Endothelial cell of umbilical vein (primary cell): ENCODE measurements around the gene TOB2. TPM values are rescaled to one million over a fixed set of nuclear protein-coding genes. Genes with fewer than 3 reads are reported as not detected.

Experiments
- BruUV-seq: library from RNA; stranded (reverse); fragments of 400-500 nt; replicated peaks from 2 replicates; lab custom pipeline; 2021; lab: Mats Ljungman, UMichigan
- CTCF ChIA-PET: fragments of 300-600, 350-600 bp; sonication (Branson Sonifier 250); formaldehyde crosslinking; loops from one replicate; lab custom pipeline; 2021; ENCODE audit warnings: antibody characterized with exemption, inconsistent platforms; lab: Charles Lee
- POLR2A ChIA-PET: fragments of 300-600, 350-600 bp; sonication (Branson Sonifier 250); formaldehyde crosslinking; loops from one replicate; lab custom pipeline; 2021; ENCODE audit warnings: antibody characterized with exemption, inconsistent platforms; lab: Charles Lee
- DNase-seq: peaks from one replicate; pipeline ENCODE4 v3.0.0-alpha.2; 2011; ENCODE audit warnings: low read depth, low spot score
- FAIRE-seq: peaks from 2 replicates; lab custom pipeline; 2011; peaks lifted over from hg19 to GRCh38; lab: Jason Lieb, UNC
- H2AFZ ChIP-seq: 2 replicates; pipeline ENCODE4 v1.6.0; 2012; ENCODE audit warnings: low read depth, low read length, control low read depth, inconsistent platforms
- H3K27ac ChIP-seq: 2 replicates; pipeline ENCODE4 v1.5.1; 2011; ENCODE audit warnings: low read depth, mild to moderate bottlenecking, control low read depth, low read length, moderate library complexity; ENCODE audit not compliant: insufficient read depth
- H3K27me3 ChIP-seq, 2 experiments: 2 replicates each; pipeline versions ENCODE4 v1.6.0 to v1.6.1; 2011; ENCODE audit warnings: low read length in 2 of 2, mixed read lengths in 1 of 2; ENCODE audit not compliant: control insufficient read depth in 2 of 2, insufficient read depth in 2 of 2
- H3K36me3 ChIP-seq, 2 experiments: 2 replicates in 1 of 2; 3 replicates in 1 of 2; pipeline ENCODE4 v1.5.1; 2011; ENCODE audit warnings: low read length in 2 of 2, mild to moderate bottlenecking in 1 of 2, moderate library complexity in 1 of 2; ENCODE audit not compliant: control insufficient read depth in 2 of 2, insufficient read depth in 2 of 2; ENCODE audit errors: extremely low read depth in 1 of 2
- H3K4me1 ChIP-seq: 3 replicates; pipeline ENCODE4 v1.5.1; 2011; ENCODE audit warnings: mild to moderate bottlenecking, low read length; ENCODE audit not compliant: control insufficient read depth, insufficient read depth; ENCODE audit errors: extremely low read depth
- H3K4me2 ChIP-seq: 2 replicates; pipeline ENCODE4 v1.6.1; 2011; ENCODE audit warnings: low read length, control low read depth, mixed read lengths; ENCODE audit not compliant: insufficient read depth
- H3K4me3 ChIP-seq, 3 experiments: fragments of 200-600 bp in 1 of 3; sonication (generic), shearing (Covaris generic) in 1 of 3; replicated peaks in 1 of 3; 2 replicates each; pipeline ENCODE4 v1.5.1; 2011 to 2016; ENCODE audit warnings: control low read depth in 3 of 3, low read length in 3 of 3, mild to moderate bottlenecking in 2 of 3, inconsistent platforms in 1 of 3, low read depth in 1 of 3, moderate library complexity in 1 of 3; ENCODE audit not compliant: insufficient read depth in 1 of 3
- H3K79me2 ChIP-seq: 2 replicates; pipeline ENCODE4 v1.6.0; 2012; ENCODE audit warnings: low read length, inconsistent platforms; ENCODE audit not compliant: control insufficient read depth, insufficient read depth
- H3K9ac ChIP-seq: replicated peaks from 2 replicates; pipeline ENCODE3; 2011; ENCODE audit warnings: low read length, control low read depth; ENCODE audit not compliant: insufficient read depth; ENCODE audit errors: extremely low read depth
- H3K9me1 ChIP-seq: replicated peaks from 3 replicates; pipeline ENCODE4 v1.6.0; 2011; ENCODE audit warnings: mild to moderate bottlenecking, low read length; ENCODE audit not compliant: control insufficient read depth, insufficient read depth; ENCODE audit errors: extremely low read depth
- H3K9me3 ChIP-seq: replicated peaks from 2 replicates; pipeline ENCODE4 v1.5.1; 2012; ENCODE audit warnings: low read length, inconsistent platforms; ENCODE audit not compliant: control insufficient read depth, insufficient read depth
- H4K20me1 ChIP-seq: replicated peaks from 2 replicates; pipeline ENCODE3; 2011; ENCODE audit warnings: mild to moderate bottlenecking, low read length; ENCODE audit not compliant: control insufficient read depth, insufficient read depth; ENCODE audit errors: extremely low read depth
- CTCF ChIP-seq, 2 donors: IDR thresholded peaks; 1 replicate in 1 of 2; 2 replicates in 1 of 2; pipeline ENCODE4 v1.5.1; 2011; ENCODE audit warnings: low read length in 2 of 2, mild to moderate bottlenecking in 2 of 2, moderate library complexity in 2 of 2, control low read depth in 1 of 2, inconsistent platforms in 1 of 2, low read depth in 1 of 2; ENCODE audit not compliant: insufficient read depth in 1 of 2; ENCODE audit errors: extremely low read depth in 1 of 2
- EZH2 ChIP-seq: IDR thresholded peaks from 2 replicates; pipeline ENCODE4 v1.6.1; 2012; ENCODE audit warnings: borderline replicate concordance, low read depth, mild to moderate bottlenecking, moderate library complexity, low read length, inconsistent platforms; ENCODE audit not compliant: severe bottlenecking
- FOS ChIP-seq: IDR thresholded peaks from 2 replicates; pipeline ENCODE4 v1.6.1; 2011; ENCODE audit warnings: mild to moderate bottlenecking, low read length, moderate library complexity, borderline replicate concordance; ENCODE audit not compliant: insufficient read depth
- GATA2 ChIP-seq: IDR thresholded peaks from 2 replicates; pipeline ENCODE4 v1.7.0; 2011; ENCODE audit warnings: low read depth, mild to moderate bottlenecking, moderate library complexity, mixed read lengths, low read length; ENCODE audit not compliant: insufficient read length, insufficient read depth
- JUN ChIP-seq: IDR thresholded peaks from 2 replicates; pipeline ENCODE4 v1.6.1; 2011; ENCODE audit warnings: borderline replicate concordance, low read depth; ENCODE audit not compliant: insufficient read length, insufficient read depth
- MYC ChIP-seq: IDR thresholded peaks from one replicate; pipeline ENCODE4 v1.6.1; 2011; ENCODE audit warnings: mild to moderate bottlenecking, low read depth, low read length
- POLR2A ChIP-seq: IDR thresholded peaks from 2 replicates; pipeline ENCODE4 v1.6.1; 2012; ENCODE audit warnings: low read depth, mild to moderate bottlenecking, control low read depth, low read length
- POLR2AphosphoS5 ChIP-seq: IDR thresholded peaks from 2 replicates; pipeline ENCODE4 v1.6.1; 2012; ENCODE audit warnings: low read depth, mild to moderate bottlenecking, control low read depth, low read length, moderate library complexity; ENCODE audit not compliant: insufficient read depth
- dilution Hi-C: fragments of 300-500 bp; cut with MboI; formaldehyde crosslinking; loops from one replicate; pipeline ENCODE4 v1.15.0; 2019; ENCODE audit warnings: low sequenced_read_pairs; ENCODE audit not compliant: extremely low pct_ligation_motif_present
- intact Hi-C: fragments of 100-400 bp; cut with micrococcal nuclease; formaldehyde crosslinking; loops from one replicate; pipeline ENCODE4 v1.10.0; 2022
- polyA plus RNA-seq, 4 experiments: library from polyadenylated mRNA; depleted of rRNA in 3 of 4; stranded (reverse) in 3 of 4; unstranded in 1 of 4; fragments of >200 nt; gene quantifications; 2 replicates each; pipeline versions ENCODE4 v1.2.1 to v1.2.3, GENCODE V29; 2011 to 2012; ENCODE audit warnings: missing spikeins in 1 of 4
- total RNA-seq: library from RNA; stranded (reverse); gene quantifications from 2 replicates; pipeline ENCODE4 v1.2.3, GENCODE V29; 2021
- TF ChIP-seq, protein P1 (sequence below): IDR thresholded peaks from 2 replicates; pipeline ENCODE4 v1.6.1; 2011; ENCODE audit not compliant: insufficient read depth, insufficient read length

Gene TOB2
- total and polyA plus RNA-seq, 2 donors (not counting 3 experiments of a cell fraction or from before 2014, with no cell fraction given) = 21.7 to 44.7 TPM

- H3K36me3 ChIP-seq = no peaks in the 10 kb centered on the region
- CTCF ChIA-PET = interaction anchor here (1.2 to 2.0 kb wide), 3 partner anchors 29 to 107 kb away, joined by 3 to 9 read pairs (median 7); partner anchors contain the start of genes TEF and TOB2
- H3K4me3 ChIP-seq = no peak overlapping the region
- no peaks in the 10 kb centered on the region for H3K9me1 ChIP-seq
- no peaks in the 10 kb centered on the region for H4K20me1 ChIP-seq
- no peak overlapping the region for H3K4me2 ChIP-seq
- no peak overlapping the region for H2AFZ ChIP-seq
- H3K9me3 ChIP-seq = no peaks in the 10 kb centered on the region
- BruUV-seq = no TSS peak
- H3K4me1 ChIP-seq = peaks cover 10% of the 10 kb centered on the region
- TF ChIP-seq MYC (no peak), POLR2A (no peak), POLR2AphosphoS5 (no peak), FOS (no peak), JUN (no peak), CTCF (IDR thresholded peaks at IDR 0.05; ENCODE audit: extremely low read depth in 1 of 2, insufficient read depth in 1 of 2, low read depth in 1 of 2, low read length in 2 of 2) (no peak), GATA2 (no peak), EZH2 (no peak)
- TF ChIP-seq, protein P1, sequence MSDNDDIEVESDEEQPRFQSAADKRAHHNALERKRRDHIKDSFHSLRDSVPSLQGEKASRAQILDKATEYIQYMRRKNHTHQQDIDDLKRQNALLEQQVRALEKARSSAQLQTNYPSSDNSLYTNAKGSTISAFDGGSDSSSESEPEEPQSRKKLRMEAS = no peak
- POLR2A ChIA-PET = interaction anchor here (1.0 kb wide), 1 partner anchor 58 kb away, joined by 3 read pairs; the partner anchor contains the start of genes ACO2 and PHF5A
- no peak for FAIRE-seq
- H3K9ac ChIP-seq = no peak overlapping the region
- dilution Hi-C loops = no loop called here
- peaks cover 5% of the 10 kb centered on the region for H3K79me2 ChIP-seq
- H3K27me3 ChIP-seq = no peaks in the 10 kb centered on the region
- DNase-seq = no peak
- intact Hi-C loops = no loop called here
- H3K27ac ChIP-seq = no peak overlapping the region
These were observed 36.3 kb downstream of the TOB2 start for GRCh38 chr22:41410311-41410751.
